Activated gamma-delta T cell (primary cell): ENCODE measurements around the gene ZFPL1.

Experiments used
- DNase-seq: peaks from one replicate; lab custom pipeline; 2025; lab: John Stamatoyannopoulos, UW
- total RNA-seq, 2 donors: gene quantifications; one replicate each; lab custom pipeline; 2026; lab: John Stamatoyannopoulos, UW

ZFPL1 gene
- 41.1 reads per million in 2 donors for total RNA-seq

GRCh38 chr11:65083834-65084597, at the start of gene ZFPL1, which contains the start of gene CDCA5:
TSS of gene ZFPL1 (plus strand) at chr11:65084222. CDS start at chr11:65084699, 477 bp downstream.
TSS of gene CDCA5 (minus strand) at chr11:65084040. CDS start at chr11:65083978, 62 bp downstream.
- DNase-seq, result peak; percentile 86

DNA sequence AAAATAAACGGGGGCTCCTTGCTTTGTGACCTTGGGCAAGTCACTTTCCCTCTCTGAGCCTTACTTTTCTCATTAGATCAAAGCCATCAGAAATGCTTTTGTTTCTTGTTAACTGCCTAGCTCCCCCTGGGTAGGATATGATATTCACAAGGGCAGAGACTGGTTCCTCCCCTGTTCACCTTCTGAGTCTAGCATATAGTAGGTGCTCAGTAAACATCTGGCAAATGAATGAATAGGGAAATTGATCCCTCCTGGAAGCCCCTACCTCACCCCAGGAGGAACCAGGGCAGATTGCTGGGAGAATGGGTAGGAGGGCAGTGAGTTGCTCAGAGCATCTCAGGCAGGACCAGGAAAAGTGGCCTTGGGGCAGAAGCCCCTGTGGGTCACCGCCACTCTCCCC, 49.6 kb upstream of the ZFPL1 start:
- DNase-seq, result no peak

- no peak for DNase-seq
Measured at GRCh38 chr11:65035579-65035978, 48.4 kb upstream of the ZFPL1 start.

GRCh38 chr11:65036931-65037330, 47.1 kb upstream of the ZFPL1 start:
- no peak for DNase-seq

- no peak for DNase-seq
Measured at GRCh38 chr11:65040520-65040846, 43.5 kb upstream of the ZFPL1 start.

GRCh38 chr11:65040847-65041622, 43.0 kb upstream of the ZFPL1 start, which contains the start of gene SAC3D1:
TSS of gene SAC3D1 (plus strand) at chr11:65041210. CDS start at chr11:65041293, 83 bp downstream.
- peak; percentile 67 for DNase-seq

DNA sequence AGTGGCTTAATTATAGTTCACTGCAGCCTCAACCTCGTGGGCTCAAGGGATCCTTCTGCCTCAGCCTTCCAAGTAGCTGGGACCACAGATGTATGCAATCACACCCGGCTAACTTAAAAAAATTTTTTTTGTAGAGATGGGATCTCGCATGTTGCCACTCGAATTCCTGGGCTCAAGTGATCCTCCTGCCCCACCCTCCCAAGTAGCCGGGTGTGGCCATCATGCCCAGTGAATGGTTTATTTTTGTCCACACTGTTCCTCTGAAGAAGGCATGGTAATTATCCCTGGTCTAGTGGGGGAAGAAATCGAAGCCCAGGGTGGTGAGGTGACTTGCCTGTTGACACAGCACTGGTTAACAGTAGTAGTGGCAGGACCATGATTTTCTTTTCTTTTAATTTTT, 41.1 kb upstream of the ZFPL1 start:
- DNase-seq, result no peak

DNA sequence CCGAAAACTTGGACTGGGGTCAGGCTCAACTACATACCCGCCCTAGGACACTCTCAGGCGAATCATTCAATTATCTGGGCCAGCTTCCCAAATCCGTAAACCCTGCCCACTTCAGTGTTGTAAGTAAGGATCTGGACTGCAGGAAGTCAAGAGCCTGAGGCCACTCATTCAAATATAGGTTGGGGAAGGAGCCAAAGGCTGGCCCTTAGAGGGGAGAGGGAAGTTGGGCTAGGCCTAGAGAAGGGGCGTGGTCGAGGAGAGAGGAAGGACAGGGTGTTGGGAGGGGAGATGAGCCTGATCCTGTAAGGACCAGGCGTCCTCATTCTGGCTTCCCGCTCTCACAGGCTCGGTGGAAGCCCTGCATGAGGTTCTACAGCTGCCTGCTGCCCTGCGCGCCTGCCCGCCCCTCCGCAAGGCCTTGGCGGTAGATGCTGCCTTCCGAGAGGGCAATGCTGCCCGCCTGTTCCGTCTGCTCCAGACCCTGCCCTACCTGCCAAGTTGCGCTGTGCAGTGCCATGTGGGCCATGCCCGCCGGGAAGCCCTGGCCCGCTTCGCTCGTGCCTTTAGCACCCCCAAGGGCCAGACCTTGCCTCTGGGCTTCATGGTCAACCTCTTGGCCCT, 40.0 kb upstream of the ZFPL1 start:
- no peak for DNase-seq

GRCh38 chr11:65045061-65045460, 39.0 kb upstream of the ZFPL1 start:
- DNase-seq, result no peak

DNA sequence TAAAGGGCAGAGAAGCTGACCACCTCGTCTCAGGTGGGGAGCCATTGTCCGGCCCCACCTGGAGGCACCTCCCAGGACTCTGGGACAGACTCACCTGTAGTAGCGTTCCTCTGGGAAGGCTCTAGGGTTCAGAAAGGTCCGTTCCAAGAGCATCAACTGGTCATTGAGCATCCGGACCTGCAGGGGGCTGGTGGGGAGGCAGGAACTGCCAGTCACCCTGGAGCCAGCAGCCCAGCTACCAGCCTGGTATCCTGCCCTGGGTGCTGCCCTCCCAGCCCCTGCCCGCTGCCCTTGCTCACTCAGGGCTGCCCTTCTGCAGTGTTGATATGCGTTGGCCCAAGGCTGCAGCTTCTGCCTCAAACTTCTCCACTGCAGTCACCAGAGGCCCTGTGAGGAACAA, 38.3 kb upstream of the ZFPL1 start:
- no peak for DNase-seq

DNA sequence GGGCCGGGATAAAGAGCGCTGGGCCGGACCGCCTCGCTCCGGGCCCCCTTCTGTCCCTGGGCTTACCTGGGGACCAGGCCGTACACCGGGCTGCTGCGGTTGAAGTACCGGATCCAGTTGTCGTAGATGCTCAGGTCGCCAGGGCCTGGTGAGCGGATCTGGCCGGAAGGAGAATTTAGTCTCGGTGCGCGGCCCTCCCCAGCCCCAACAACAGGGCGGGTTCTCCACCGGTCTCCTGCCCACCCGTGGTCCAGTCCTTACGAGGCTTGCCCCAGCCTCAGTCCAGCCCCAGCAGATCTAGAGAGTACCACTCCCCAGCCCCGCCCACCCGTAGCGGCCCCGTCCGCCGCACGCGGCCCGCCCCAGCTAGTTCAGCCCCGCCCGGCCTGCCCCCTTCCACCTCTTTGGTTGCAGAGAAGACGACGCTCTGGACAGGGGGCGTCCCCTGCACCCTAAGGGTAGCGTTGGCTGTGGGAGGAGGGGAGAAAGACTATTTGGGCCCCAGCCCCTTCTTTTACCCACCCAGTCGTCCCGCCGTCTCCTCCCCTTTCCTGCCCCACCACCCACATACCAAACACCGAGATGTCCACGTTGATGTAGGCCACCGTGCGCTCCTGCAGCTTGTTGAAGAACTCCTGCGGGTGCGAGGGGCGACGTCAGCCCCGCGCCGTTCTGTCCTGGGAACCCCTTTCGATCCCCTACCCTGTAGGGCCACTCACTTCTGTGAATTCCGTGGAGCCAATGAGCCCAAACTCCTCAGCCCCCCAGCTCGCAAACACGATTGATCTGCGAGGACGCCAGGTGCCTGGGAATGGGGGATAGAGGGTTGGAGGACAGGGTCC, 36.2 kb upstream of the ZFPL1 start:
- no peak for DNase-seq

GRCh38 chr11:65051398-65051858, 32.6 kb upstream of the ZFPL1 start:
- DNase-seq, result no peak

DNA sequence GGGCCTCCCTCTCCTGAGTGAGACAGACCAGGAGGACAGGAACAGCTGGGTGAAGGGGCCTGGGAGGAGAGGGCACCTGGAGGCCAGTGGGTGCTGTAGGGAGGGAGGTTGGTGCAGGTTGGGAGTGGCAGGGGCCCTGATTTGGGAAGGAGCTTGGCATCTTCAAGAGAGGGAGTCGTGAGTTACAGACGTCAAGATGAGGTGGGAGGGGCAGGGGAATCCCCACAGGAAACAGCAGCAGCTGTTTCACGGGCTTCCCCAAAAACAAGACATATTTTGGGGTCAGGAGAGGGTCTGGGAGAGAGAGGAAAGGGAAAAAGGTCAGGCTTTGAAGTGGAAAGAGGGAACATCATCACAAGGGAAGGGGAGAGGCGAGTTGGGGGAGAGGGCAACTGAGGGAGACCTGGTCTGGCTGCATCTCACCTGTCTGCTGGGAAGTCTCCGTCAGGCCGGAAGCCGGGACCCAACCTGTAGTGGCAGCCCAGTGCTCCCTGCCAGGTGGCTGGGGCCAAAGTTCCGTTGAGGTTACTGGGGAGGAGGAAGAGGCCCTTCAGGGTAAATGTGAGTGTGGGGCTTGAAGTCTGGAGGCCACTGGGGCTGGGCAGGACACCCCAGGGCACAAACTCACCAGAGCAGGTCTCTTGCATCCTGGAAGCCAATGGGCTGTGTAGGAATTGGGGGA, 30.1 kb upstream of the ZFPL1 start:
- DNase-seq, result no peak

DNA sequence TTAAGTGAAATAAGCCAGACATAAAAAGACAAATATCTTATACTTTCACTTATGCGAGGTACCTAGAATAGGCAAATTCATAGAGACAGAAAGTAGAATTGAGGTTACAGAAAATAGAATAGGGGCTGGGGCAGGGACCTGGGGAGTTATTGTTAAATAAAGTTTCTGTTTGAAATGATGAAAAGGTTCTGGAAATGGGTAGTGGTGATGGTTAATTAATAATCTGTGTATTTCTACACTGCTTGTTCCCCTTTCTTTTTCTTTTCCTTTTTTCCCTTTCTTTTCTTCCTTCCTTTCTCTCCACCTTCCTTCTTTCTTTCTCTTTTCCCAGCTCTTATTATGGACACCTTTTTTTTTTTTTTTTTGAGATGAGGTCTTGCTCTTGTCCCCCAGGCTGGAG, 28.5 kb upstream of the ZFPL1 start:
- DNase-seq, result no peak

- DNase-seq, result no peak
Measured at GRCh38 chr11:65056999-65057398, 27.0 kb upstream of the ZFPL1 start.

- no peak for DNase-seq
Measured at GRCh38 chr11:65057526-65057925, 26.5 kb upstream of the ZFPL1 start.

DNA sequence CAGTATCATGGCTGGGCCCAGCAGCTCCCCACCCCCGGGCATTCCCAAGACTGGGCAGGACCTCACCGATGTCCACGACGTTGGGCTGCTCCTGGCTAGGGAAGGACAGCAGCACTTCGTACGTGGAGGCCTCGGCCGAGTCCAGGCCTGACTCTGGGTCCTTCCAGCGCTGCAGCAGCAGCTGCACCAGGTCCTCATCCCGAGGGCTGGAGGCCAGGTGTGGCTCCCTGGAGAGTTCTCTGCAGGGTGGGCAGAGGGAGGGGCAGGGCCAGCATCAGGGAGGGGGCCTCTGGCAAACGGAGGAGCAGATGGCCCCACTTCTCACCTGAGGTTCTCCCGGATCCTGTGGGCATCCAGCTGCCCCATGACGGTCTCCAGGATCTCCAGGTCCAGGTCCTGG, 26.0 kb upstream of the ZFPL1 start:
- DNase-seq, result no peak

GRCh38 chr11:65058419-65059054, 25.5 kb upstream of the ZFPL1 start, which contains the start of gene NAALADL1:
TSS of gene NAALADL1 (minus strand) at chr11:65058553. CDS start at chr11:65058521, 32 bp downstream.
- DNase-seq, result no peak

DNA sequence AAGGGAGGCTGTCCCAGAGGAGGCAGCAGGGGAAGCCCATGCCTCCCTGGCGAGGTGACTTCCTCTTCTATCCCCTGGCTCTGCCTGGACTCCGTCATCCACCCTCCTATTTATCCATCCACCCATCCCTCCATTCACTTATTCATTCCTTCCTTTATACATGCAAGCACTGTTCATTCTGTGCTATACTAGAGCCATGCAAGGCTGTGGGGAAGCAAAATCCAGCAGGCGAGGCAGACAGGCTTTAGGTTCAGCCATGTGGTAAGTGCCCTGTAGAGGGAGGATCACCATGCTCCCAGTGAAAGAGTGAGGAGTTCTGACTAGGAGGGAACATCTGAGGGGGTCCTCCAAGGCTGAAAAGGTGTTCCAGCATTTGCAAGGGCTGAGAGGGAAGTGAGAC, 24.5 kb upstream of the ZFPL1 start:
- DNase-seq, result no peak
